NCI-H69 (cell line): ENCODE data around the gene LRRK1.

ENCODE experiments used
- DNase-seq: peaks from one replicate; lab custom pipeline; 2025; lab: John Stamatoyannopoulos, UW

LRRK1 gene

GRCh38 chr15:100918690-100919480 lies at the start of gene LRRK1:
LRRK1 (plus strand) TSS chr15:100919357; CDS start chr15:100924633, 5,276 bp downstream.
- DNase-seq, result peak; percentile 46

- peak; percentile 73 for DNase-seq
Measured at GRCh38 chr15:100873029-100873677, 46.0 kb upstream of the LRRK1 start.

GRCh38 chr15:100875495-100875894 lies 43.7 kb upstream of the LRRK1 start:
- no peak for DNase-seq

GRCh38 chr15:100875976-100876375 lies 43.2 kb upstream of the LRRK1 start:
- no peak for DNase-seq

GRCh38 chr15:100877551-100877950 lies 41.6 kb upstream of the LRRK1 start:
- peak; percentile 17 for DNase-seq

GRCh38 chr15:100878130-100878529 lies 41.0 kb upstream of the LRRK1 start:
- DNase-seq, result no peak

- no peak for DNase-seq
Measured at GRCh38 chr15:100878648-100879047, 40.5 kb upstream of the LRRK1 start.

- no peak for DNase-seq
Measured at GRCh38 chr15:100879061-100879463, 40.1 kb upstream of the LRRK1 start.

GRCh38 chr15:100879464-100880138 lies 39.6 kb upstream of the LRRK1 start, which contains the start of gene ALDH1A3:
ALDH1A3 (plus strand) TSS chr15:100879831; CDS start chr15:100879908, 77 bp downstream.
- DNase-seq, result peak; percentile 40

- no peak for DNase-seq
Measured at GRCh38 chr15:100880139-100880896, 38.8 kb upstream of the LRRK1 start.

GRCh38 chr15:100880897-100881242 lies 38.3 kb upstream of the LRRK1 start:
- no peak for DNase-seq

GRCh38 chr15:100881573-100882336 lies 37.4 kb upstream of the LRRK1 start:
- DNase-seq, result no peak

GRCh38 chr15:100885116-100885515 lies 34.0 kb upstream of the LRRK1 start:
- DNase-seq, result no peak

GRCh38 chr15:100885811-100886210 lies 33.3 kb upstream of the LRRK1 start:
- no peak for DNase-seq

GRCh38 chr15:100887211-100887913 lies 31.8 kb upstream of the LRRK1 start:
- no peak for DNase-seq

- no peak for DNase-seq
Measured at GRCh38 chr15:100889385-100890050, 29.6 kb upstream of the LRRK1 start.

GRCh38 chr15:100890051-100890720 lies 29.0 kb upstream of the LRRK1 start:
- DNase-seq, result no peak

GRCh38 chr15:100890850-100891249 lies 28.3 kb upstream of the LRRK1 start:
- no peak for DNase-seq

GRCh38 chr15:100891307-100892012 lies 27.7 kb upstream of the LRRK1 start:
- no peak for DNase-seq
